K562 (cell line): ENCODE data around the gene ALOX12B. TPM values are rescaled to one million over a fixed set of nuclear protein-coding genes. Genes with fewer than 3 reads are reported as not detected.

Experiments
- ATAC-seq: fragments of 200-7000 bp; cut with Tn5 transposase; 3 replicates; pipeline ENCODE4 v1.9.1; 2020; ENCODE audit warnings: moderate library complexity
- BruUV-seq: library from RNA; stranded (reverse); fragments of 400-500 nt; replicated peaks from 2 replicates; lab custom pipeline; 2021; lab: Mats Ljungman, UMichigan
- CTCF ChIA-PET: fragments of 300-600 bp; formaldehyde crosslinking; extraction: SDS; loops from one replicate; lab custom pipeline; 2021; ENCODE audit warnings: low intra/inter-chr PET ratio; lab: Yijun Ruan, JAX
- POLR2A ChIA-PET: fragments of 300-600, 350-650 bp; sonication (Branson Sonifier 250); formaldehyde crosslinking; extraction: SDS; loops from one replicate; lab custom pipeline; 2021; ENCODE audit warnings: antibody characterized with exemption, inconsistent platforms; lab: Yijun Ruan, JAX
- DNase-seq, 4 experiments: peaks; one replicate each; pipeline versions ENCODE4 v3.0.0 to v3.0.0-alpha.2; 2011 to 2018; ENCODE audit warnings: low spot score in 3 of 4, mixed read lengths in 3 of 4; ENCODE audit errors: extremely low read depth in 1 of 4
- FAIRE-seq: peaks from 2 replicates; lab custom pipeline; 2011; peaks lifted over from hg19 to GRCh38; lab: Jason Lieb, UNC
- H2AFZ ChIP-seq: 2 replicates; pipeline ENCODE4 v1.6.0; 2011; ENCODE audit warnings: low read depth, low read length, control low read depth, inconsistent platforms
- H3K27ac ChIP-seq: fragments of 200-600 bp; 3 replicates; pipeline ENCODE4 v1.8.0; 2011; ENCODE audit warnings: low read depth, mild to moderate bottlenecking, control low read depth, inconsistent platforms, low read length, moderate library complexity, mixed read lengths; ENCODE audit errors: extremely low read depth
- H3K27me3 ChIP-seq, 2 experiments: fragments of 300-600 bp in 1 of 2; 2 replicates in 1 of 2; 3 replicates in 1 of 2; pipeline versions ENCODE4 v1.6.0 to v1.8.0; 2011; ENCODE audit warnings: inconsistent platforms in 2 of 2, low read length in 2 of 2, mild to moderate bottlenecking in 1 of 2, mixed read lengths in 1 of 2, moderate library complexity in 1 of 2; ENCODE audit not compliant: control insufficient read depth in 2 of 2, insufficient read depth in 2 of 2
- H3K36me3 ChIP-seq: fragments of 300-600 bp; 3 replicates; pipeline ENCODE4 v1.8.0; 2011; ENCODE audit warnings: mild to moderate bottlenecking, low read length, inconsistent platforms; ENCODE audit not compliant: control insufficient read depth, insufficient read depth
- H3K4me1 ChIP-seq, 2 experiments: fragments of 200-600 bp in 1 of 2; replicated peaks in 1 of 2; 2 replicates in 1 of 2; 3 replicates in 1 of 2; pipeline versions ENCODE4 v1.5.1 to v1.8.0; 2011; ENCODE audit warnings: inconsistent platforms in 2 of 2, low read length in 2 of 2, mild to moderate bottlenecking in 1 of 2, mixed read lengths in 1 of 2, moderate library complexity in 1 of 2; ENCODE audit not compliant: control insufficient read depth in 2 of 2, insufficient read depth in 2 of 2
- H3K4me2 ChIP-seq: 2 replicates; pipeline ENCODE4 v1.6.1; 2011; ENCODE audit warnings: low read length, control low read depth, inconsistent platforms, mixed read lengths; ENCODE audit not compliant: insufficient read depth
- H3K4me3 ChIP-seq: fragments of 200-600 bp; sonication (generic), shearing (Covaris generic); 2 replicates; pipeline ENCODE4 v1.5.1; 2016; ENCODE audit warnings: control low read depth, inconsistent platforms
- H3K79me2 ChIP-seq: fragments of 200-600 bp; 3 replicates; pipeline ENCODE4 v1.8.0; 2011; ENCODE audit warnings: low read length, inconsistent platforms; ENCODE audit not compliant: control insufficient read depth, insufficient read depth
- H3K9ac ChIP-seq, 2 experiments: 2 replicates each; pipeline versions ENCODE4 v1.6.0 to v1.6.1; 2011; ENCODE audit warnings: low read depth in 2 of 2, low read length in 2 of 2, control low read depth in 1 of 2, inconsistent platforms in 1 of 2, mild to moderate bottlenecking in 1 of 2, mixed read lengths in 1 of 2; ENCODE audit not compliant: insufficient read depth in 1 of 2
- H3K9me1 ChIP-seq: one replicate; pipeline ENCODE4 v1.6.0; 2011; ENCODE audit warnings: inconsistent platforms, mild to moderate bottlenecking, low read length, moderate library complexity; ENCODE audit not compliant: control insufficient read depth, insufficient read depth
- H3K9me3 ChIP-seq: replicated peaks from 2 replicates; pipeline ENCODE4 v1.5.1; 2011; ENCODE audit warnings: low read depth, low read length, inconsistent platforms; ENCODE audit not compliant: control insufficient read depth, insufficient read depth
- H4K20me1 ChIP-seq: replicated peaks from 2 replicates; pipeline ENCODE4 v1.6.1; 2011; ENCODE audit warnings: low read length, inconsistent platforms, mixed read lengths; ENCODE audit not compliant: control insufficient read depth, insufficient read depth
- RBM17 ChIP-seq: fragments of 200-400 bp; formaldehyde crosslinking; IDR thresholded peaks from 2 replicates; pipeline ENCODE4 v1.6.1; 2017; ENCODE audit warnings: low read depth, mild to moderate bottlenecking, low read length, borderline replicate concordance
- ZNF57 ChIP-seq: fragments of 450-650 bp; formaldehyde crosslinking; IDR thresholded peaks from 2 replicates; pipeline ENCODE4 v1.4.0; 2020; ENCODE audit warnings: mild to moderate bottlenecking, moderate library complexity
- WGBS: fragments of 100-300 bp; shearing (Covaris generic); methylation state at CpG from one replicate; pipeline ENCODE4 v1.1.6; 2016; ENCODE audit warnings: low coverage, mixed read lengths; ENCODE audit not compliant: insufficient coverage; ENCODE audit errors: missing lambda C conversion rate; 5-methylcytosine and 5-hydroxymethylcytosine counted together
- in situ Hi-C: fragments of 300-500 bp; cut with MboI; formaldehyde crosslinking; loops from 4 replicates; pipeline ENCODE4 v1.15.0; 2018; ENCODE audit warnings: inconsistent platforms, mixed read lengths
- intact Hi-C: fragments of 100-400 bp; cut with micrococcal nuclease; formaldehyde crosslinking; loops from 2 replicates; pipeline ENCODE4 v1.14.2; 2022
- polyA plus RNA-seq, 8 experiments: library from polyadenylated mRNA; depleted of rRNA in 4 of 8; stranded (reverse) in 5 of 8; unstranded in 3 of 8; fragments of >200 nt; fragmentation: Nextera tagmentation in 2 of 8; fragmentation: Illumina TruSeq in 1 of 8; extraction: Ambion mirVana in 2 of 8; extraction: Trizol in 1 of 8; gene quantifications; 2 replicates each; pipeline versions ENCODE4 v1.2.1 to v1.2.3, GENCODE V29; 2011 to 2014; ENCODE audit warnings: inconsistent platforms in 1 of 8, missing spikeins in 1 of 8
- total RNA-seq, 7 experiments: library from RNA; depleted of rRNA in 6 of 7; stranded (reverse); fragments of >200 nt in 6 of 7; fragmentation: Illumina TruSeq in 2 of 7; extraction: Trizol in 2 of 7; gene quantifications; 2 replicates each; pipeline versions ENCODE4 v1.2.1 to v1.2.3, GENCODE V29; 2011 to 2021; ENCODE audit warnings: low replicate concordance in 1 of 7

ALOX12B gene
- total and polyA plus RNA-seq, 9 of the 15 experiments (the other 6 are each of a cell fraction or from before 2014, with no cell fraction given): not detected

- Histone ChIP-seq H3K4me3 (no peak overlapping the region), H3K79me2 (no peaks in the 10 kb centered on the region), H3K27me3 (no peaks in the 10 kb centered on the region), H3K36me3 (no peaks in the 10 kb centered on the region), H3K9ac (no peak overlapping the region), H4K20me1 (no peaks in the 10 kb centered on the region), H3K4me2 (no peak overlapping the region), H3K4me1 (peaks cover 1 to 10% of the 10 kb centered on the region in 2 experiments; a peak in 3 of 5 replicates), H2AFZ (no peak overlapping the region), H3K9me1 (no peaks in the 10 kb centered on the region), H3K27ac (no peak overlapping the region), H3K9me3 (no peaks in the 10 kb centered on the region)
- no peak for FAIRE-seq
- POLR2A ChIA-PET: interaction anchor here (0.8 to 1.4 kb wide), 3 partner anchors 10 to 119 kb away, joined by 3 to 5 read pairs (median 4); no protein-coding TSS in a partner anchor
- CTCF ChIA-PET: no interaction called here
- TF ChIP-seq RBM17: no peak
- no peak for ATAC-seq
- no TSS peak for BruUV-seq
- WGBS: 46% methylated on average over 3 of the region's 4 CpGs
- no peak for DNase-seq
- intact Hi-C loops: no loop called here
- in situ Hi-C loops: no loop called here
Observed at GRCh38 chr17:8103549-8103948, 16.0 kb upstream of the ALOX12B start.

GRCh38 chr17:8101721-8102120 lies 14.2 kb upstream of the ALOX12B start:
- WGBS: 17% methylated on average over 1 of the region's 6 CpGs
- POLR2A ChIA-PET: no interaction called here
- no peak for ATAC-seq

More at GRCh38 chr17:8101721-8102120, 14.2 kb upstream of the ALOX12B start:
- Histone ChIP-seq H3K9me3 (no peaks in the 10 kb centered on the region), H3K27me3 (no peaks in the 10 kb centered on the region), H3K4me3 (no peak overlapping the region), H3K4me1 (peaks cover 0 to 10% of the 10 kb centered on the region in 2 experiments; a peak in 3 of 5 replicates), H3K36me3 (no peaks in the 10 kb centered on the region), H3K27ac (no peak overlapping the region), H2AFZ (no peak overlapping the region), H3K9me1 (no peaks in the 10 kb centered on the region), H4K20me1 (no peaks in the 10 kb centered on the region), H3K9ac (no peak overlapping the region), H3K4me2 (no peak overlapping the region), H3K79me2 (no peaks in the 10 kb centered on the region)
- CTCF ChIA-PET: no interaction called here
- in situ Hi-C loops (no loop called here), intact Hi-C loops (no loop called here)
- DNase-seq: no peak
- FAIRE-seq: no peak
- no TSS peak for BruUV-seq
- TF ChIP-seq ZNF57 (CRISPR knock-in tag): no peak
- TF ChIP-seq, all 486 proteins: peak for 0
